HepG2 (cell line): ENCODE results near the gene KIFC1. TPM values are rescaled to one million over a fixed set of nuclear protein-coding genes. Genes with fewer than 3 reads are reported as not detected.

Source experiments
- AGO1 ChIP-seq: fragments of 200-400 bp; formaldehyde crosslinking; IDR thresholded peaks from 2 replicates; pipeline ENCODE4 v1.6.1; 2017; ENCODE audit warnings: mild to moderate bottlenecking, low read depth, low read length, moderate library complexity; ENCODE audit not compliant: poor library complexity, severe bottlenecking
- AHR ChIP-seq: IDR thresholded peaks from 2 replicates; pipeline ENCODE4 v1.6.1; 2018; ENCODE audit warnings: missing genetic modification reagents, missing compliant biosample characterization
- ARNT ChIP-seq: fragments of 450-650 bp; IDR thresholded peaks from 2 replicates; pipeline ENCODE4 v1.6.1; 2017
- BCL6 ChIP-seq: IDR thresholded peaks from 2 replicates; pipeline ENCODE4 v1.6.1; 2016; ENCODE audit warnings: missing genetic modification reagents, missing compliant biosample characterization
- BRD4 ChIP-seq: sonication (generic); formaldehyde crosslinking; IDR thresholded peaks from 2 replicates; pipeline ENCODE4 v1.4.0; 2020; ENCODE audit warnings: missing genetic modification reagents
- DNMT3B ChIP-seq: conservative IDR thresholded peaks from 2 replicates; pipeline ENCODE4 v1.6.1; 2016; ENCODE audit warnings: missing biosample characterization, control low read depth
- E2F1 ChIP-seq: sonication (generic); formaldehyde crosslinking; IDR thresholded peaks from 2 replicates; pipeline ENCODE4 v1.5.0; 2020; ENCODE audit warnings: missing genetic modification reagents
- ELF1 ChIP-seq: sonication (generic); formaldehyde crosslinking; IDR thresholded peaks from 2 replicates; pipeline ENCODE4 v1.4.0; 2020; ENCODE audit warnings: missing genetic modification reagents
- EZH2 ChIP-seq: conservative IDR thresholded peaks from 2 replicates; pipeline ENCODE4 v1.6.1; 2012; ENCODE audit warnings: mild to moderate bottlenecking, low read depth, low read length, moderate library complexity
- HOXA3 ChIP-seq: sonication (generic); formaldehyde crosslinking; IDR thresholded peaks from 2 replicates; pipeline ENCODE4 v1.5.0; 2020; ENCODE audit warnings: missing genetic modification reagents
- HOXA9 ChIP-seq: sonication (generic); formaldehyde crosslinking; IDR thresholded peaks from 2 replicates; pipeline ENCODE4 v1.8.1; 2022; ENCODE audit warnings: missing genetic modification reagents, mild to moderate bottlenecking, moderate library complexity, borderline replicate concordance
- LCORL ChIP-seq, 2 experiments: fragments of 450-650 bp in 1 of 2; sonication (generic) in 1 of 2; formaldehyde crosslinking in 1 of 2; IDR thresholded peaks; 2 replicates each; pipeline versions ENCODE4 v1.5.0 to v1.6.1; 2017 to 2020; ENCODE audit warnings: antibody characterized with exemption in 1 of 2, missing genetic modification reagents in 1 of 2
- NFKB2 ChIP-seq: sonication (generic); formaldehyde crosslinking; IDR thresholded peaks from 2 replicates; pipeline ENCODE4 v1.4.0; 2020; ENCODE audit warnings: missing genetic modification reagents, borderline replicate concordance
- NR2F2 ChIP-seq: IDR thresholded peaks from 2 replicates; pipeline ENCODE4 v1.6.1; 2012; ENCODE audit warnings: low read depth, inconsistent platforms, borderline replicate concordance
- SALL1 ChIP-seq: sonication (generic); formaldehyde crosslinking; IDR thresholded peaks from 2 replicates; pipeline ENCODE4 v1.8.0; 2022; ENCODE audit warnings: mild to moderate bottlenecking, missing genetic modification reagents
- SMAD1 ChIP-seq: sonication (generic); formaldehyde crosslinking; IDR thresholded peaks from 2 replicates; pipeline ENCODE4 v1.4.0; 2020; ENCODE audit warnings: missing genetic modification reagents, low read depth, mild to moderate bottlenecking, borderline replicate concordance
- SMC3 ChIP-seq: IDR thresholded peaks from 2 replicates; pipeline ENCODE4 v1.6.1; 2011; ENCODE audit warnings: low read length, improper control_type of control experiment
- YEATS4 ChIP-seq: sonication (generic); formaldehyde crosslinking; IDR thresholded peaks from 2 replicates; pipeline ENCODE4 v1.4.0; 2020; ENCODE audit warnings: missing genetic modification reagents, borderline replicate concordance
- ZNF510 ChIP-seq: sonication (generic); formaldehyde crosslinking; IDR thresholded peaks from 2 replicates; pipeline ENCODE4 v1.4.0; 2020; ENCODE audit warnings: low read depth, mild to moderate bottlenecking, missing genetic modification reagents
- ZNF567 ChIP-seq: sonication (generic); formaldehyde crosslinking; IDR thresholded peaks from 2 replicates; pipeline ENCODE4 v1.8.1; 2023; ENCODE audit warnings: mild to moderate bottlenecking, missing genetic modification reagents, borderline replicate concordance
- ZNF691 ChIP-seq: sonication (generic); formaldehyde crosslinking; IDR thresholded peaks from 2 replicates; pipeline ENCODE4 v1.4.0; 2020; ENCODE audit warnings: missing genetic modification reagents, low read depth, mild to moderate bottlenecking, borderline replicate concordance
- ZNF746 ChIP-seq: sonication (generic); formaldehyde crosslinking; IDR thresholded peaks from 2 replicates; pipeline ENCODE4 v1.8.0; 2022; ENCODE audit warnings: mild to moderate bottlenecking, missing genetic modification reagents
- ZNF773 ChIP-seq: sonication (generic); formaldehyde crosslinking; IDR thresholded peaks from 2 replicates; pipeline ENCODE4 v1.4.0; 2020; ENCODE audit warnings: missing genetic modification reagents, borderline replicate concordance
- ZNF777 ChIP-seq: sonication (generic); formaldehyde crosslinking; IDR thresholded peaks from 2 replicates; pipeline ENCODE4 v1.4.0; 2020; ENCODE audit warnings: missing genetic modification reagents
- ZNF782 ChIP-seq: sonication (generic); formaldehyde crosslinking; IDR thresholded peaks from 2 replicates; pipeline ENCODE4 v1.4.0; 2020; ENCODE audit warnings: missing genetic modification reagents, mild to moderate bottlenecking, borderline replicate concordance
- ZNF792 ChIP-seq: IDR thresholded peaks from 2 replicates; pipeline ENCODE4 v1.6.1; 2016
- polyA plus RNA-seq, 8 experiments: library from polyadenylated mRNA; depleted of rRNA in 3 of 8; stranded (reverse) in 7 of 8; unstranded in 1 of 8; fragments of >200 nt; fragmentation: Illumina TruSeq in 4 of 8; extraction: Trizol in 4 of 8; gene quantifications; 2 replicates each; pipeline versions ENCODE4 v1.2.1 to v1.2.3, GENCODE V29; 2011 to 2016; ENCODE audit warnings: low read depth in 4 of 8, missing spikeins in 1 of 8, mixed read lengths in 1 of 8; ENCODE audit not compliant: insufficient read depth in 1 of 8
- total RNA-seq, 5 experiments: library from RNA; depleted of rRNA; stranded (reverse); fragments of >200 nt; fragmentation: Illumina TruSeq; extraction: Trizol; gene quantifications; 2 replicates each; pipeline ENCODE4 v1.2.3, GENCODE V29; 2016; ENCODE audit warnings: low read depth in 1 of 5
- TF ChIP-seq, protein P1 (sequence below): sonication (generic); formaldehyde crosslinking; IDR thresholded peaks from 2 replicates; pipeline ENCODE4 v1.5.0; 2020; ENCODE audit warnings: mild to moderate bottlenecking, missing genetic modification reagents

KIFC1 gene
- total and polyA plus RNA-seq, 2 of the 13 experiments (the other 11 are each of a cell fraction or from before 2014, with no cell fraction given), result 25.0 to 45.5 TPM

GRCh38 chr6:33344701-33345697 lies 46.6 kb upstream of the KIFC1 start (continued):
- TF ChIP-seq, protein P1, sequence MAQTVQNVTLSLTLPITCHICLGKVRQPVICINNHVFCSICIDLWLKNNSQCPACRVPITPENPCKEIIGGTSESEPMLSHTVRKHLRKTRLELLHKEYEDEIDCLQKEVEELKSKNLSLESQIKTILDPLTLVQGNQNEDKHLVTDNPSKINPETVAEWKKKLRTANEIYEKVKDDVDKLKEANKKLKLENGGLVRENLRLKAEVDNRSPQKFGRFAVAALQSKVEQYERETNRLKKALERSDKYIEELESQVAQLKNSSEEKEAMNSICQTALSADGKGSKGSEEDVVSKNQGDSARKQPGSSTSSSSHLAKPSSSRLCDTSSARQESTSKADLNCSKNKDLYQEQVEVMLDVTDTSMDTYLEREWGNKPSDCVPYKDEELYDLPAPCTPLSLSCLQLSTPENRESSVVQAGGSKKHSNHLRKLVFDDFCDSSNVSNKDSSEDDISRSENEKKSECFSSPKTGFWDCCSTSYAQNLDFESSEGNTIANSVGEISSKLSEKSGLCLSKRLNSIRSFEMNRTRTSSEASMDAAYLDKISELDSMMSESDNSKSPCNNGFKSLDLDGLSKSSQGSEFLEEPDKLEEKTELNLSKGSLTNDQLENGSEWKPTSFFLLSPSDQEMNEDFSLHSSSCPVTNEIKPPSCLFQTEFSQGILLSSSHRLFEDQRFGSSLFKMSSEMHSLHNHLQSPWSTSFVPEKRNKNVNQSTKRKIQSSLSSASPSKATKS (CRISPR knock-in tag), result no peak
- no peak for TF ChIP-seq ELF1 (CRISPR knock-in tag)
- TF ChIP-seq ZNF691, result 0 out of 2 replicates have a peak, but pooled peaks have one; percentile 57
- no peak for TF ChIP-seq HOXA3 (CRISPR knock-in tag)
- no peak for TF ChIP-seq BCL6 (CRISPR knock-in tag)
- TF ChIP-seq SALL1, result no peak
- TF ChIP-seq ZNF746 (CRISPR knock-in tag), result no peak
- no peak for TF ChIP-seq AHR (CRISPR knock-in tag)
- TF ChIP-seq EZH2, result 0 out of 2 replicates have a peak, but pooled peaks have one; percentile 52
- TF ChIP-seq BRD4 (CRISPR knock-in tag), result no peak
- no peak for TF ChIP-seq ZNF782 (CRISPR knock-in tag)
- TF ChIP-seq ZNF792 (CRISPR knock-in tag), result no peak
- TF ChIP-seq ARNT, result no peak
- no peak for TF ChIP-seq NR2F2
- no peak for TF ChIP-seq YEATS4 (CRISPR knock-in tag)
- no peak for TF ChIP-seq E2F1 (CRISPR knock-in tag)
- no peak for TF ChIP-seq DNMT3B (CRISPR knock-in tag)
- no peak for TF ChIP-seq ZNF510 (CRISPR knock-in tag)
- TF ChIP-seq ZNF567 (CRISPR knock-in tag), result no peak
- no peak for TF ChIP-seq HOXA9
- no peak for TF ChIP-seq ZNF777 (CRISPR knock-in tag)
- TF ChIP-seq SMC3, result peak; percentile 75
- no peak for TF ChIP-seq LCORL (IDR thresholded peaks at IDR 0.05)
- no peak for TF ChIP-seq LCORL (CRISPR knock-in tag; IDR thresholded peaks at IDR 0.05)
- TF ChIP-seq SMAD1 (CRISPR knock-in tag), result no peak
- no peak for TF ChIP-seq NFKB2 (CRISPR knock-in tag)
- TF ChIP-seq AGO1, result no peak
- TF ChIP-seq ZNF773, result no peak
